ENCODE results near the gene SCFD2. TPM values are rescaled to one million over a fixed set of nuclear protein-coding genes. Genes with fewer than 3 reads are reported as not detected.

The SCFD2 gene
- total RNA-seq, 1 experiment from 2014 or later: 8.1 TPM

DNA sequence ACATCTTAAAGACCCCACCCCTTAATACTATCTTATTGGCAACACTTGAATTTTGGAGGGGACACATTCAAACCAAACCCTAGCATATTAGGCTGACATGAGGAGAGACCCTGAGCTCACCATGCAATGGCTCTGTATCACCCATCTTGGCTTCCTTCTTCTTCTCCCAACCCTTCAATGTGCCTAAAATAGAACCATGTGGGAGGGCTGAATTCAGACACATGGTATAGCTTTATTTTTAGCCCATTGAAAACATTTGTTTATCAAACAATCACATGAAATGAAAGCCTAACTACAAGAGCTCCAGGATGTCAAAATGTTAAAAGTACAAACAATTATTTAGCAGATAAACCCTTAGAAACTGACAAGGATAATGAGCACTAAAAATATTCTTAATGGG is 422.2 kb downstream of the SCFD2 start:
- H3K36me3 ChIP-seq (ENCODE audit: low read depth): no peaks in the 10 kb centered on the region
- no TSS peak for BruUV-seq (replicated peaks)
- H3K4me3 ChIP-seq: no peak overlapping the region
- POLR2A ChIA-PET (ENCODE audit: unreplicated experiment): no interaction called here
- intact Hi-C loops (cut with micrococcal nuclease; ENCODE audit: unreplicated experiment): no loop called here
- H3K4me2 ChIP-seq: no peak overlapping the region
- no peak for TF ChIP-seq EZH2 (IDR thresholded peaks at IDR 0.05; ENCODE audit: low read depth)
- no peaks in the 10 kb centered on the region for H3F3A ChIP-seq (ENCODE audit: insufficient read depth, low read depth)
- H3K27ac ChIP-seq: no peak overlapping the region
- DNase-seq: no peak
- no peaks in the 10 kb centered on the region for H3K9me3 ChIP-seq (ENCODE audit: insufficient read depth, low read depth)
- H3K4me1 ChIP-seq (replicated peaks; ENCODE audit: insufficient read depth): no peaks in the 10 kb centered on the region
- no peaks in the 10 kb centered on the region for H3K27me3 ChIP-seq (ENCODE audit: insufficient read depth, low read depth)
- no peak overlapping the region for H2AFZ ChIP-seq
- H3K9me2 ChIP-seq (ENCODE audit: insufficient read depth): no peaks in the 10 kb centered on the region
- no peaks in the 10 kb centered on the region for H3K79me2 ChIP-seq (ENCODE audit: low read depth)
- CTCF ChIA-PET: no interaction called here
- no peaks in the 10 kb centered on the region for H4K20me1 ChIP-seq (ENCODE audit: insufficient read depth)

DNA sequence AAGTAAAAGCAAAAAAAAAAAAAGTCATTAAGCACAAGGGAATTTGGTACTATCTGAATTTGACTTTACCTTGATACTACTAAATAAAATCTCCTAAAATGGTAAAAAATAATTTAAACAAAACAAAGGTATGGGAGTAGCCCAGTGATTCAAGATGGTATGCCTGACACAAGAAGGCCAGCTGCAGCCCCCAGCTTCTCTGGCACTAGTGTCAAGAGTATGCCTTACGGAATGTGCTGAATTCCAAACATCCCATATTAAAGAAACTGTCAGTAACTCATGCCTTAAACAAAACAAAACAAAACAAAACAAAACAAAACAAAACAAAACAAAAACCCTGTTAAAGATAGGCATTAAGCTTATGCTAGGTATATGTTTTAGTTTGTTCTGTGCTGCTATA is 422.9 kb downstream of the SCFD2 start:
- Histone ChIP-seq H2AFZ (no peak overlapping the region), H3K4me2 (no peak overlapping the region), H4K20me1 (ENCODE audit: insufficient read depth) (no peaks in the 10 kb centered on the region), H3K9me3 (ENCODE audit: insufficient read depth, low read depth) (no peaks in the 10 kb centered on the region), H3K27me3 (ENCODE audit: insufficient read depth, low read depth) (no peaks in the 10 kb centered on the region), H3F3A (ENCODE audit: insufficient read depth, low read depth) (no peaks in the 10 kb centered on the region), H3K4me1 (replicated peaks; ENCODE audit: insufficient read depth) (no peaks in the 10 kb centered on the region), H3K27ac (no peak overlapping the region), H3K9me2 (ENCODE audit: insufficient read depth) (no peaks in the 10 kb centered on the region), H3K4me3 (no peak overlapping the region), H3K79me2 (ENCODE audit: low read depth) (no peaks in the 10 kb centered on the region), H3K36me3 (ENCODE audit: low read depth) (no peaks in the 10 kb centered on the region)
- no peak for DNase-seq
- ChIA-PET CTCF (no interaction called here), POLR2A (ENCODE audit: unreplicated experiment) (no interaction called here)
- intact Hi-C loops (cut with micrococcal nuclease; ENCODE audit: unreplicated experiment): no loop called here
- BruUV-seq (replicated peaks): no TSS peak
- no peak for TF ChIP-seq EZH2 (IDR thresholded peaks at IDR 0.05; ENCODE audit: low read depth)
- TF ChIP-seq, protein P1, sequence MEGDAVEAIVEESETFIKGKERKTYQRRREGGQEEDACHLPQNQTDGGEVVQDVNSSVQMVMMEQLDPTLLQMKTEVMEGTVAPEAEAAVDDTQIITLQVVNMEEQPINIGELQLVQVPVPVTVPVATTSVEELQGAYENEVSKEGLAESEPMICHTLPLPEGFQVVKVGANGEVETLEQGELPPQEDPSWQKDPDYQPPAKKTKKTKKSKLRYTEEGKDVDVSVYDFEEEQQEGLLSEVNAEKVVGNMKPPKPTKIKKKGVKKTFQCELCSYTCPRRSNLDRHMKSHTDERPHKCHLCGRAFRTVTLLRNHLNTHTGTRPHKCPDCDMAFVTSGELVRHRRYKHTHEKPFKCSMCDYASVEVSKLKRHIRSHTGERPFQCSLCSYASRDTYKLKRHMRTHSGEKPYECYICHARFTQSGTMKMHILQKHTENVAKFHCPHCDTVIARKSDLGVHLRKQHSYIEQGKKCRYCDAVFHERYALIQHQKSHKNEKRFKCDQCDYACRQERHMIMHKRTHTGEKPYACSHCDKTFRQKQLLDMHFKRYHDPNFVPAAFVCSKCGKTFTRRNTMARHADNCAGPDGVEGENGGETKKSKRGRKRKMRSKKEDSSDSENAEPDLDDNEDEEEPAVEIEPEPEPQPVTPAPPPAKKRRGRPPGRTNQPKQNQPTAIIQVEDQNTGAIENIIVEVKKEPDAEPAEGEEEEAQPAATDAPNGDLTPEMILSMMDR (conservative IDR thresholded peaks at IDR 0.05): no peak

DNA sequence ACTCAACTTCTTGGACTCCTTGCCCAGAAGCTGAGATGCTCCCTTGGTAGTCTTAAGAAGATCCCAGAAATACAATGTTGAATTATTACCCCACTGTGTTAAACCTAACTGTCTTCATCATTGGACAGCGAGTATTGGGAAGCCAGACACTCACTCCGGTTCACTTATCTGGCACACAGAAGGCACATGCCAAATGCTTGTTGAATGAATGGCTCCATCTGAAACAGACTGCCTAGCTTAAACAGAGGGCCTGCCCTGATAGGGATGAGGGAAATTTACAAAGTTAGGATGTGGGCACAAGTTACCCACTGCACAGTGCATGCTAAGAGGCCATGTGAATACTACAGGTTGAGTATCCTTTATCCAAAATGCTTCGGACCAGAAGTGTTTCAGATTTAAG is 424.4 kb downstream of the SCFD2 start:
- TF ChIP-seq, protein P1 (conservative IDR thresholded peaks at IDR 0.05): no peak
- TF ChIP-seq EZH2 (IDR thresholded peaks at IDR 0.05; ENCODE audit: low read depth): no peak
- H3K27ac ChIP-seq: no peak overlapping the region
- no peaks in the 10 kb centered on the region for H3K9me3 ChIP-seq (ENCODE audit: insufficient read depth, low read depth)
- H3K79me2 ChIP-seq (ENCODE audit: low read depth): no peaks in the 10 kb centered on the region
- H3K9me2 ChIP-seq (ENCODE audit: insufficient read depth): no peaks in the 10 kb centered on the region
- no peak overlapping the region for H2AFZ ChIP-seq
- H3F3A ChIP-seq (ENCODE audit: insufficient read depth, low read depth): no peaks in the 10 kb centered on the region
- ChIA-PET CTCF (no interaction called here), POLR2A (ENCODE audit: unreplicated experiment) (no interaction called here)
- no TSS peak for BruUV-seq (replicated peaks)
- H3K36me3 ChIP-seq (ENCODE audit: low read depth): no peaks in the 10 kb centered on the region
- H3K4me1 ChIP-seq (replicated peaks; ENCODE audit: insufficient read depth): no peaks in the 10 kb centered on the region
- no peaks in the 10 kb centered on the region for H4K20me1 ChIP-seq (ENCODE audit: insufficient read depth)
- H3K27me3 ChIP-seq (ENCODE audit: insufficient read depth, low read depth): no peaks in the 10 kb centered on the region
- no peak for DNase-seq
- H3K4me2 ChIP-seq: no peak overlapping the region
- H3K4me3 ChIP-seq: no peak overlapping the region
- intact Hi-C loops (cut with micrococcal nuclease; ENCODE audit: unreplicated experiment): no loop called here

DNA sequence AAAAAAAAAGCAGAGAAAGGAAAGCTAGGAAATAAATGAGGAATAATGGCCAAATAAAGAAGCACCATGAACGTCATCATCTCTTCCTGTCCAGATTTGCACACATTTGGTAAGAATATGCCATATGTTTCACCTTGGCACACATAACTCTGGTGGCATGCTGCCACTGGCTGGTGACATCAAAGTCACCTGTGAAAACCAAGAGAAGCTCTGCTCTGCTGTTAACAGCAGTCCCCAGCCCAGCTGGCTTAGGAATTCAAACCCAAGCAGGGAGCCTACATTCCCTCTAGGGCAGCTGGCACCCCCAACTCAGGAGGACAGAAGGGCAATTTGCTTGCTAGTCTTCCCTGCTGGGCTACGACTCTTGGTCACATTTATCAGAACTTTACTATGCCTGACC is 426.1 kb downstream of the SCFD2 start:
- Histone ChIP-seq H3K9me2 (ENCODE audit: insufficient read depth) (no peaks in the 10 kb centered on the region), H3K27ac (no peak overlapping the region), H3K4me2 (no peak overlapping the region), H3K27me3 (ENCODE audit: insufficient read depth, low read depth) (no peaks in the 10 kb centered on the region), H3K4me1 (replicated peaks; ENCODE audit: insufficient read depth) (no peaks in the 10 kb centered on the region), H3K9me3 (ENCODE audit: insufficient read depth, low read depth) (no peaks in the 10 kb centered on the region), H3K79me2 (ENCODE audit: low read depth) (no peaks in the 10 kb centered on the region), H3K4me3 (no peak overlapping the region), H3F3A (ENCODE audit: insufficient read depth, low read depth) (peaks cover 3% of the 10 kb centered on the region; the same call in 1 of the 2 replicates), H4K20me1 (ENCODE audit: insufficient read depth) (no peaks in the 10 kb centered on the region), H2AFZ (no peak overlapping the region), H3K36me3 (ENCODE audit: low read depth) (no peaks in the 10 kb centered on the region)
- BruUV-seq (replicated peaks): no TSS peak
- POLR2A ChIA-PET (ENCODE audit: unreplicated experiment): no interaction called here
- CTCF ChIA-PET: no interaction called here
- intact Hi-C loops (cut with micrococcal nuclease; ENCODE audit: unreplicated experiment): no loop called here
- DNase-seq: no peak
- TF ChIP-seq, protein P1 (conservative IDR thresholded peaks at IDR 0.05): no peak
- TF ChIP-seq EZH2 (IDR thresholded peaks at IDR 0.05; ENCODE audit: low read depth): no peak

All from PC-9 (cell line).